NCI-H146 treated with DMSO at 0.1 percent for 48 hours (cell line): ENCODE results near the gene SEC22C.
"Not testable (repeated sequence)": the region's sequence is repeated elsewhere in the genome, so short reads cannot be mapped to it uniquely, and the experiment has no call there.

ENCODE experiments used
- DNase-seq: peaks from one replicate; lab custom pipeline; 2025; ENCODE audit not compliant: unreplicated experiment; lab: John Stamatoyannopoulos, UW

Gene SEC22C

GRCh38 chr3:42582474-42583070, 805 bp upstream of the SEC22C start:
- no peak for DNase-seq

DNA sequence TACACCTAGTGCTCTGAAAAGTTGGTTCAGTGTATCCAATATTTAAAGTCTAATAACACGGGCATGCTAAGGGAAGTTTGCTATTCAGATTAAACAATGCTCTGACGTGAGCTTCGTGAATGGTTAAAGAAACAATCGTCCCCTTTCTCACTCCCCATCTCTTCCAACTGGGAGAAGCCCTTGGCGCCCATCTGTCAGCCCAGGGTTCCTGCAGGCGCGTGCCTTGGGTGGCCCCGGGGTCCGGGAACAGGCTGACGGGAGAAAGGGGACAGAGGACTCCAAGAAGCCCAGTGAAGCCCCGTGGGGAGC, 413 bp downstream of the SEC22C start:
- DNase-seq: no peak

GRCh38 chr3:42579346-42579745, 2.4 kb downstream of the SEC22C start:
- DNase-seq: not testable (repeated sequence)

GRCh38 chr3:42578054-42578453, 3.7 kb downstream of the SEC22C start:
- no peak for DNase-seq

DNA sequence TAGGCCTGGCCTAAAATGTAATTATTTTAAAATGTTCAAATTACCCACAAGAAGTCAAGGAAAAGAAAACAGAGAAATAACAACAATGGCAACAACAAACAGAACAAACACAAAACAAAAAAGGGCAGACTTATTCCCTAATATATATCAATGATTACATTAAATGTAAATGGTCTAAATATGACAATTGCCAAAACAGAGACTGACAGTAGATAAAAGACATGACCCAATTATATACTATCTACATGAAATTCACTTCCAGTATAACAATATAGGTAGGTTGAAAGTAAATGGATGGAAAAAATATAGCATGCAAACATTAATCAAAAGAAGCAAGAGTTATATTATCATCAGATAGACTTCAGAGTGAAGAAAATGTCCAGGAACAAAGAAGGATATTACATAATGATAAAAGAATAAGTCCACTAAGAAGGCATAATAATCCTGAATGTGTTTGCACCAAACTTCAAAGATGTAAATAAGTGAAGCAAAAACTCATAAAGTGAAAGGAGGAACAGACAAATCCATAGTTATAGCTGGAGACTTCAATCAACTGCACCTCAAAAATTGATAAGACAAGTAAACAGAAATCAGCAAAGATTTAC, 6.5 kb downstream of the SEC22C start:
- no peak for DNase-seq

GRCh38 chr3:42572278-42572677, 9.5 kb downstream of the SEC22C start:
- DNase-seq: no peak

DNA sequence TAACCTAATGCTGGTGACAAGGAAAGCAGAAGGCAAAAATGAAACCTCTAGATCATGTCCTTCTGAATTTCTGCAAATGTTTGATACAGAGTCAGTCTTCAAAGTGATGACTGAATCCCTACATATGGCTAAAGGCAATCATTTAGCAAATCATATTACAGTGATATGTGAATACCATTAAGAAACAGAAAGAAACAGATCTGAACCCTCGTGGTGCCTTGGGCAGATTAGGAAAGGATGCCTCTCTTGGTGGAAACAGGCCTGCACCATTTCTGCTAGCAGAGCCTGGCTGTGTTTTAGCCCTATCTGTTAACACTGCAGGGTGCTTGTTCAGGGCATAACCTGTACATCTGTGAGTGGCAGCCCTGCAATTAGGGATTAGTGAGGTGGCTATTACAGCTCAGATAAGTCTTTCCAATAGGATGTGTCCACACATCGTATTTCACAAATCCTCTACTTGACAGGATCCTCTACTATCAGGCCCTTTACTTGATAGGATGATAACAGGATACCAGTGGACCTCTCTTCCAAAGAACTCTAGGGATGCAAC, 12.1 kb downstream of the SEC22C start:
- DNase-seq: no peak

DNA sequence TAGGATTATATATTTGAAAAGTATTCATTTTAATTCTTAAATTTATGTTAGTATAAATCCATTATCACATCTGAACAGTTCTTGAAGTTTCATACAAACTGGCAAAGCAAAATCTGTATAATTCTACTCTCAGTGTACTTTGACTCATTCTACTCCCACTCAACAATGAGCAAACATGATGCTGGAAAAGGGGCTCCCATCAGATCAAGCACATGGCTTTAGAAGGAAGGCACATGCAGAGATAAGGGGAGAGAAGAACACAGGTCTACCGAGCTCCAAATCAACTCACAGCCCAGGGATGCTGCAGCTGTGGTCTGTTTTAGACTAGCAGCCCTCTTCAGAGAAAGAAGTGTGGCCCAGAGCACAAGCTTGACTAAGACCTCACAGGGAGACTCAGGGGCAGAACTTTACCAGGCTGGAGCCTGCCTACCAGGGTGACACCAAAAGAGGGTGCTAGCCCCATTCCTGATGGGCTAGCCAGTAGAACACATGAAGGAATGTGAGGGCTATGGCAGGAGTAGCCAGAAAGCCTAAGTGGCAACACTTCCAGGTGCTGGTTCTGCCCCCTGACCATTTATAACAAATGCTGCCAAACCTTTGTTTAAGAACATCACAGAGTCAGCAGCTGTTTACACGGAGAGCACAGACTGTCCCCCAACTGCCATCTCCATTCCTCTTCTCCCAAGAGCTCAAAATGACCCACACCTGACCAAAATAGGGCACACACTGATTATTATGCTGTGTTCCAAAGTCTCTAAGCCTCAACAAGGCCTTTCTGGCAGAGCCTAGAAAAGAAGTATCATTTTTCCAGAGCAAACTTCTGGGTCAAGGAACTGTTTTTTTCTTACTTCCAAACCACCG, 19.5 kb downstream of the SEC22C start:
- no peak for DNase-seq

- DNase-seq: no peak
Measured at GRCh38 chr3:42557854-42558253, 23.9 kb downstream of the SEC22C start.

DNA sequence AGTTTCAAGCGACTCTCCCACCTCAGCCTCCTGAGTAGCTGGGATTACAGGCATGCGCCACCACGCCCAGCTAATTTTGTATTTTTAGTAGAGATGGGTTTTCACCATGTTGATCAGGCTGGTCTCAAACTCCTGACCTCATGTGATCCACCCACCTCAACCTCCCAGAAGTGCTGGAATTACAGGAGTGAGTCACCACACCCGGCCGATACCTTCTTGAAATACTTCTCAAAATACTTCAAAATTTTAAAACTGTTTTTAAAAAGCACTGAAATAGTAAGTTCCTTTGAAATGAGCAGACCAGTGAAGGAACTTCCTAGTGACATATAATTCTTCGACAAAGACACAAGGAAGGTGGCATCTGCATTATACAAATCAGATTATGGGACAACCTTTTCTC, 24.9 kb downstream of the SEC22C start:
- not testable (repeated sequence) for DNase-seq

DNA sequence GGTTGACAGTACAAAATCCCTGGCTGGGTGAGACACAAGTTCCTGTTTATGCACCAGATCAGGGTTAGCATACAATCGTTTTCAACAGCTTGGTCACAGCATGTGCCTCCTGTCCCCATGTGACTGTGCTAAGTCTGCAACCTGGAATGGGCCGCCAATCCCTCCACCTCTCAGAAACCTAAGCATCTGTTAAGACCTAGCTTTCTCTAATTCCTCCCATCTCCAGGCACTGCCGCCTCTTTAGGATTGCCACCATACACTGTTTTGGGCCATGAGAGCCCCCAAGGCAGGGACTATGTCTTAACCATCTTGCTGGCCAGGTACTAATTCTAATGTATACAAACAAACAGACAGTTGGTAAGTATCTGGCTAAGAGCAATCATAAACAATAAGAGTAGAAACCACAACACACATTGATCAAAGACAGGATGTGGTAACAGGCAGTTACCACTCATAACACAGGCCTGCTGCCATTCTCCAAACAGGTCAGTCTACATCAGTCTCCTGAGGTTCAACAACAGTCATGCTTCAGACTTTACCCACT, 25.6 kb downstream of the SEC22C start:
- no peak for DNase-seq

- no peak for DNase-seq
Measured at GRCh38 chr3:42552830-42553229, 28.9 kb downstream of the SEC22C start.

DNA sequence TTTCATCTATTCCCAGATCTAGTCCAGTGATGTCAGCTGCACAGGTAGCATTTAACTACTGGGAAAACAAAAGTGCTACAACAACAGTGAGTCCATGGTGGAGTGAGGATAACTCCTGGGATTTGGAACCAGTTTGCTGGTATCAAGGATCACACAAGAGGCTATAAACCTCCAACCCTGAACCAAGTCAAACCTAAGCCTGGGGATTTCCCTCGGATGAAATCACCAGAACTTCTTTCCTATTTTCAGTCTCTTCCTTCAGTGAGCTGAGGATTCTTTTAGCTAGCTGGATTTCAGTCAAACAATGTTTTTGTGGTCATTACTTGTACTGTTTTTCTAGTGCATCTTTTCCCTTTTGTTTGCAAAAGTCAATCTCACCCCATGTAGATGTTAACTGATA, 31.5 kb downstream of the SEC22C start:
- DNase-seq: no peak

DNA sequence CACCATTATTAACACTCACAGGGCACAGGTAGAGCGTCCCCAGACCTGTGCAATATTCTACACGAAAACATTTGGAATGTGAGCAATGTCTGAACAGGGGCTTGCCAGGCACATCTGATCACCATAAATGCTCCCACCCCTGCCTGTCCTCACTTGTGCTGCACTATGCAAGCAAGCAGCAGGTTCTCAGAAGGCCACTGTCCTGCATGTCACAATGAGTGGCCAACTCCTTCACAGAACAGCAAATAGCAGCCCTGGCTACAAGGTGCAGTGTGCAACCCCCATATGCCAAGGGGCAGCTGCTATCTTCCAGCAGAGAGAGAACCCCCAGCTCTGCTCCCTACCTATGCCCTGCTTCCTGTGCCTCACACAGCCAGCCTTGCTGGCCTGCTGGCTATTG, 32.6 kb downstream of the SEC22C start:
- no peak for DNase-seq

DNA sequence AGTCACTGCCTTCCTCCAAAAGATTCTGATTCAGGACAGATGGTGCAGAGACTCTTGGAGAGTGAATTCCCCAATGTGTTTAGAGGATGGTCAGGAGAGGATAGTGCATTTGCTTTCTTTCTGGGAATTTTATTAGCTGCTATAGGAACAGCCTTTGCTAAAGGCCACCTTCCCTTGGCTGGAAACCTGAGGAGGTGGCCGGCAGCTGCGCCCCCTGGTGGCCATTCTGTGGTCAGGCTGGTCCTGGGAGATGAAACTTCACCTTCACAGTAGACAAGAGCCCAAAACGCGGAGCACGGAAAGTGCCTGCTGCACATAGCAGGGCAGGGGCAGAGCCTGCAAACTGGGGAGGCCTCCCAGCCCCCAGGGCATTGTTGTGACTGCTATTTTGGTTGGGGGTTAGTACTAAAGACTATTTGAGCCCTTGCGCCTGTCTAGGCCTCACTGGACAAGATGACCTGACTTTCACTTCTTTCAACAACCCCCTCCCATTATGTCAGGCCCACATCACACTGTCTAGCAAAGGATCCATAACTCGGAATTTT, 34.3 kb downstream of the SEC22C start:
- DNase-seq: no peak

- DNase-seq: no peak
Measured at GRCh38 chr3:42546691-42547213, 35.0 kb downstream of the SEC22C start.

DNA sequence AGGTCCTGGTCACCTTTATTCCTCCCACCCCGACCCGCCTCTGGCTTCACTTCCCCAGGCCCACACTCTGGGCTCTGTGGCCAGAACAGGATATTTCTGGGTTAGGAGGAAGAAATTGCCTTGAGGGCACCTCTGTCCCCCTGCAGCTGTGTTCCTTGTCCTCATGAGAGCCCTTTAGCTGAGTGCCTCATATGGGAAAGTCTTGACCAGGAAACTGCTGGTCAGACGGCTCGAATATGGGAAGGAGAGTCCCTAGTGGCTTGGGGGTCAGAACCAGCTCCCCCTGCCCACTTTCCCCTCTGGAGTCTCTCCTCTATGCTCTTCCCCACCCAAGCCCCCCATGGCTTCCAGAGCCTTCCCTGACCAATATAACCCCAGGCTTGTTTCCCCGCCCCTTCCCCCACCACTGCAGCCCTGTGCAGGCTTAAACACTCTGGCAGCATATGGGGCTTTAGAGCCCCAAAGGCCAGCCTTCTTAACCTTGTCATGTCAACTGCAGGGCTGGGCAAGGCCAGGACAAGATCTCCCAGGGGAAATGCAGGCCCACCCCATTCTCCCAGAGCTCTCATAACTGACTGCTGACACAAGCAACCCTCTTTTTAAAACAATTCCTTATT, 36.4 kb downstream of the SEC22C start:
- DNase-seq: no peak

DNA sequence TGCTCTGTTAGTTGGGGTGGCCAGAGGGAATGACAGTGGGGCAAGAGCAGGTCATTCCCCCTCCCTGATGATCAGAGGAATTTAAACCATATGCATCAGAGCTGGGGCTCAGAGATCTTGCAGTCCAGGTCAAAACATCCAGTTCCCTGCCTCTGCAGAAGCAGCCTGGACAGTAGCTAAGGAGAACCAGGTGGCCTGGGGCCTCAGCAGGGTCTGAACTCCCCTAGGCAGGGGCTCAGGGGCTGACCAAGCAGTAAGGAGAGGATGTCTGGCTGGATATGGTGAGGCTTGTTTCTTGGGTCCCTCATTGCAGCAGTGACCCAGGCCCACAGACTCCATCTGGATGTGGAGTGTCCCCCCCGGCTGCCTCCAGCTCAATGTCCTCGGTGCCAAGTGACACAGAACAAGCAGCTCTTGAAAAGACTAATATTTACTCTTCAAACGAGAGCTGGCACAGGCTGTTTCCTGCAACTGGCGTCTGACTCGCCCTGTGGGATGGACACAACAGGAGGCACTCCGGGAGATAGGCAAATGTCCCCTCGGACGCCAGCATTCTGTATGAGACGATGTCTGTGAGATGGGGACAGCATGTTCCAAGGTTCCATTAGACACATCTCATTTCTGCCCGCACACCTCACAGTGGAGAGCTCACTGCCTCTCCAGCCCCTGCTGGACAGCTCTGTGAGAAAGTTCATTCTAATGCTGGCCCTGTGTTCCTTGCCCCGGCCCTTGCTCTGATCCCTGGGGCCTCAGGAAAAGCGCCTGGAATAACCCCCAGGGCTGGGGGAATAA, 37.1 kb downstream of the SEC22C start:
- DNase-seq: peak; percentile 47

DNA sequence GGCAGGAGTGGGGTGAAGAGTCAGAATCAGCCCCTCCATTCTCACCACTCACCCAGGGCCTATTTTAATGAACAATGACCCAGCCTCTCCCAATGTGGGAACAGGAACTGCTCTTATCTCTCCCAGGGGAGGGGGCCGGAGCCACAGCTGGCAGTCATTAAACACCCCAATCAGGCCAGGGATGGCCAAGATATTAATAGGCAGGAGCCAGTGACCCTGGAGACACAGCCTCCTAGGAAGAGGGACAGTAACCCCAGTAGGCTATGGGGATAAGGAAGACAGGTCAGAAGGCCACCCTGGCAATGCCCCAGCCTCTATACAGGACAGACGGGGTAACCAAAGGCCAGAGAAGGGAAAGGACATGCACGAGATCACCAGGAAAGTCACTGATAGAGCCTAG, 40.7 kb downstream of the SEC22C start:
- no peak for DNase-seq
